H1 (cell line): ENCODE measurements around the gene RPL18. TPM values are rescaled to one million over a fixed set of nuclear protein-coding genes. Genes with fewer than 3 reads are reported as not detected.

Experiments
- ASH2L ChIP-seq: fragments of 200-600, 300-600 bp; sonication (generic); IDR thresholded peaks from one replicate; pipeline ENCODE4 v1.7.1; 2017; ENCODE audit warnings: low read length
- BCL11A ChIP-seq, 2 experiments: IDR thresholded peaks; one replicate each; pipeline ENCODE4 v1.6.1; 2011; ENCODE audit warnings: low read depth in 2 of 2, low read length in 2 of 2, mild to moderate bottlenecking in 2 of 2
- CHD1 ChIP-seq: IDR thresholded peaks from 2 replicates; pipeline ENCODE4 v1.6.1; 2012; ENCODE audit warnings: low read depth, low read length, improper control_type of control experiment
- EP300 ChIP-seq, 2 experiments: IDR thresholded peaks; 1 replicate in 1 of 2; 2 replicates in 1 of 2; pipeline ENCODE4 v1.6.1; 2011 to 2012; ENCODE audit warnings: low read depth in 2 of 2, low read length in 2 of 2, mild to moderate bottlenecking in 2 of 2, borderline replicate concordance in 1 of 2, inconsistent platforms in 1 of 2, moderate library complexity in 1 of 2
- JUN ChIP-seq: IDR thresholded peaks from 2 replicates; pipeline ENCODE4 v1.6.1; 2011; ENCODE audit warnings: low read depth, mild to moderate bottlenecking, improper control_type of control experiment, low read length
- KDM4A ChIP-seq: IDR thresholded peaks from one replicate; pipeline ENCODE4 v1.7.1; 2012; ENCODE audit warnings: low read depth, mild to moderate bottlenecking, moderate library complexity, low read length, inconsistent platforms; ENCODE audit not compliant: severe bottlenecking
- POLR2A ChIP-seq, 2 experiments: IDR thresholded peaks; 1 replicate in 1 of 2; 2 replicates in 1 of 2; pipeline ENCODE4 v1.6.1; 2011; ENCODE audit warnings: low read depth in 2 of 2, low read length in 2 of 2, mild to moderate bottlenecking in 2 of 2; ENCODE audit errors: control extremely low read depth in 1 of 2
- SAP30 ChIP-seq: fragments of 300-600 bp; sonication (generic); IDR thresholded peaks from 2 replicates; pipeline ENCODE4 v1.7.1; 2012; ENCODE audit warnings: low read length, moderate library complexity, mild to moderate bottlenecking, inconsistent platforms; ENCODE audit not compliant: insufficient read depth, insufficient replicate concordance
- polyA plus RNA-seq, 7 experiments: library from polyadenylated mRNA; depleted of rRNA in 3 of 7; stranded (reverse) in 5 of 7; unstranded in 2 of 7; fragments of >200 nt in 5 of 7; fragments of 200-250 nt in 2 of 7; gene quantifications; 1 replicate in 5 of 7; 2 replicates in 1 of 7; 4 replicates in 1 of 7; pipeline versions ENCODE4 v1.2.1 to v1.2.3, GENCODE V29; 2011 to 2013; ENCODE audit warnings: missing spikeins in 2 of 7, mixed read lengths in 2 of 7
- total RNA-seq: library from RNA; stranded (reverse); fragmentation: NEBNext Ultra II Directional; extraction: Animal tissue kit (Norgen Biotek cat#: 25700); gene quantifications from 2 replicates; pipeline ENCODE4 v1.2.1, GENCODE V29; 2021

The RPL18 gene
- total and polyA plus RNA-seq, 2 of the 8 experiments (the other 6 are each of a cell fraction or from before 2014, with no cell fraction given) = 1,669 to 2,789 TPM

- TF ChIP-seq SAP30 (no peak), CHD1 (no peak), JUN (no peak), POLR2A (IDR thresholded peaks at IDR 0.05; ENCODE audit: control extremely low read depth in 1 of 2, low read depth in 2 of 2, low read length in 2 of 2) (no peak), BCL11A (IDR thresholded peaks at IDR 0.05; ENCODE audit: low read depth in 2 of 2, low read length in 2 of 2) (no peak), KDM4A (no peak), ASH2L (no peak), EP300 (IDR thresholded peaks at IDR 0.05; ENCODE audit: borderline replicate concordance in 1 of 2, low read depth in 2 of 2, low read length in 2 of 2) (no peak)
Observed at GRCh38 chr19:48665786-48666185, 46.8 kb upstream of the RPL18 start (continued).
